GM12801 (cell line): ENCODE measurements around the gene ZNF223.

Source experiments
- TF ChIP-seq, protein P1 (sequence below): IDR thresholded peaks from one replicate; pipeline ENCODE4 v1.5.1; 2011; ENCODE audit warnings: control low read depth; ENCODE audit not compliant: insufficient read length; ENCODE audit errors: extremely low read depth

Gene ZNF223

DNA sequence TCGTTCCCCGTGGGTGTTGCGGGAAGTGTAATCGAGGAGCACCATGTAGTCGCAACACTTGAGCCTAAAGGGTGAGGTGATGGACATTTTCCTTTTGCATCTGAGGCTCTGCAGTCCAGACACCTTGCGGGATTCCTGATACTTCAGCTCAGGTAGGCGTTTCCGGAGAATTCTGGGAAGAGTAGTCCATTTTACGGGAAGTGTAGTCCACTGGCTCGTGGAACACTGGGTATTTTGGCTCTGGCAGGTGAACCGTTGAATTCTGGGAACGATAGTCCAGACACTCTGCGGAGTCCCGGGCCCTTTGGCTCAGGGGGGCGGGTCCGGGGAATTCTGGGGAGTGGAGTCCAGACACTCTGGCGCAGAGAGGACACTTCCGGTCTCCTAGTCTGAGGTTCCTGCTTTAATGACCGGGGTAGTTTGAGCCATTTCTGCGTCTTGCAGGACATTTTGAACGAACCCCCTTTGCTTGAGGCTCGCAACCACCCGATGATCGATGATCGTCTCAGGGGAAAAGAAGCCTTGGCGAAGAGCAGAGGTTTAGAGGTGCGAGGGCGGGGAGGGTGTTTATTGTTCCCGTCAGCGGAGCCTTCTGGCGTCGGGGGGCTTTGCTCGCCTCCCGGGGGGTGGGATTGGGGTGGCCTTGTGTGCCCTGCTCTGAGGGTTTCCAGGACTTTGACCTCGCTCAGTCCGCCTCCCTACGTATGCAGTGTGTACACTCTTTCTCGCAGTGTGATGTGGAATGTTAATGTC is at the start of gene ZNF223:
ZNF223 (plus strand) TSS at position 387 of the 753 bp plus-strand sequence. CDS start 3,141 bp downstream, outside the sequence.
- TF ChIP-seq, protein P1, sequence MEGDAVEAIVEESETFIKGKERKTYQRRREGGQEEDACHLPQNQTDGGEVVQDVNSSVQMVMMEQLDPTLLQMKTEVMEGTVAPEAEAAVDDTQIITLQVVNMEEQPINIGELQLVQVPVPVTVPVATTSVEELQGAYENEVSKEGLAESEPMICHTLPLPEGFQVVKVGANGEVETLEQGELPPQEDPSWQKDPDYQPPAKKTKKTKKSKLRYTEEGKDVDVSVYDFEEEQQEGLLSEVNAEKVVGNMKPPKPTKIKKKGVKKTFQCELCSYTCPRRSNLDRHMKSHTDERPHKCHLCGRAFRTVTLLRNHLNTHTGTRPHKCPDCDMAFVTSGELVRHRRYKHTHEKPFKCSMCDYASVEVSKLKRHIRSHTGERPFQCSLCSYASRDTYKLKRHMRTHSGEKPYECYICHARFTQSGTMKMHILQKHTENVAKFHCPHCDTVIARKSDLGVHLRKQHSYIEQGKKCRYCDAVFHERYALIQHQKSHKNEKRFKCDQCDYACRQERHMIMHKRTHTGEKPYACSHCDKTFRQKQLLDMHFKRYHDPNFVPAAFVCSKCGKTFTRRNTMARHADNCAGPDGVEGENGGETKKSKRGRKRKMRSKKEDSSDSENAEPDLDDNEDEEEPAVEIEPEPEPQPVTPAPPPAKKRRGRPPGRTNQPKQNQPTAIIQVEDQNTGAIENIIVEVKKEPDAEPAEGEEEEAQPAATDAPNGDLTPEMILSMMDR, result no peak

DNA sequence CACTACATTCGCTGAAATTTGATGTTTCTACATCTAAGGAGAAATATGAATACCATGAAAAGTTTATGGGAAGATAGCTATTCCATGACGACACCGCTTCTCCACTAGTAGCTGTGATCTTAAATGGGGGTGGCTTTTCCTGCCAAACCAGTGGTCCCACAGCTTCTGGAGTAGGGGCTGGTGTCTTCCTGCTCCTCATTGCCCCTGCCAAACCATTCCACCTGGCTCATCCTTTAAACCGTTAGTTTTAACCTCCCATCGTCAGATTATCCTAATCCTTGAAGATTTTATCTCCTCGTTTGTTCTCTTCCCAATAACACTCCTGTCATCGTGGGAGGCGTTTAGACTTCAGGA is 49.6 kb upstream of the ZNF223 start:
- TF ChIP-seq, protein P1, result no peak

DNA sequence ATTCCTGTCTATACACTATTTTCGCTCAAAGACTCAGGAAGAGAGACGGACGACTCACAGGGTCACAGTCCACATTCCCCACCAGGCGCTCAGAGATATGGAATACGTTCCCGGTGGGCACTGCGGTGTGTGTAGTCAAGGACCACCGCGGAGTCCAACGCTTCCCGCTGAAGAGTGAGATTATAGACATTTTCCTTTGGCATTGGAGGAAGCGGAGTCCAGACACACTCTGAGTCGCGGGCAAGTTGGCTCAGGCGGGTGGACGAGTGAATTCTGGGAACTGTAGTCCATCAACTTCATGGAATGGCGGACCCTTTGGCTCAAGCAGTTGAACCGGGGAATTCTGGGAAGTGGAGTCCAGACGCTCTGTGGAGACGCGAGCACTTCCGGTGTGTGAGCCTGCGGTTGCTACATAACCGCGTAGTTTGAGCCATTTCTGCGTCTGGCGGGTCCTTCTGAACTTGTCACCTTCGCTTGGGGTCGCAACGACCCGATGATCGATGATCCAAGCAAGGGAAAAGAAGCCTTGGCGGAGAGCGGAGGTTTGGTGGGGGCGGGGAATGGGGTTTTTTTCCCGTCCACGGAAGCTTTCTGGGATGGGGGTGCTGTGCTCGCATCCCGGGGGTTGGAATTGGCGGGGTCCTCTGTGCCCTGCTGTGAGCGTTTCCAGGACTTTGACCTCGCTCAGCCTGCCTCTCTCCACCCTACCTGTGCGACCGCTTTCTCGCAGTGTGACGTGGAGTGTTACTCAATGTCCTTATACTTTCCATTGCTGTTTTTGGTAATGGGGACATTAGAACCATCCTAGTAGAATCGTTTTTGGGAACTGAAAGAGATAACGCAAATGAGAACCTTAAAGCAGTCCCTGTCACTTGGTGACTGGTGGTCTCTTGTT is 49.0 kb upstream of the ZNF223 start, which contains the start of gene ZNF230:
ZNF230 (plus strand) TSS at position 392 of the 895 bp plus-strand sequence. CDS start 4,122 bp downstream, outside the sequence.
- TF ChIP-seq, protein P1, result no peak

DNA sequence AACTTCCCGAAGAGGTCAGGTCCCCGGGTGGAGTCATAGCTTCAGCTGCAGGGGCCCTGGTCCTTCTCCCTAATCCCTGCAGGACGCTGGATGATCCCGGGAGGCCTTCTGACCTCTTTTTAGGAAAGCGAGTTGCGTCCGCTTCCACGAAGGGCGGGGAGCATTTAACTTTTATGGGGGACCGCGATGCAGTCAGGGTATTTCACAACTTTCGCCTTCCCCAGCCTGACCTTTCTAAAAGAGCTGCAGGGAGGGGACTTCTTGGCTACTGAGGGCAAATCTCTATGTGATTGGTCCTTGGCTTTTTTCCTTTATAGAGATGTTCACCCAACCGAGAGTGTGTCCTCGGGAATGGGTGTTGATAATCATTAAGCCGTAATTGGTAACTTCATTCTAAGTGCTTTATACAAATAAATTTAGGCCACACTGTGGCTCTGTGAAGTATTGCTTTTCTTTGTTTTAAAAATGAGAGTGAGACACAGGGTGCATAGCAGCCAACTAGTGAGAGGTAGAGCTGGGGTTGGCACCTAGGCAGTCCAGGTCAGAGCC is 48.3 kb upstream of the ZNF223 start:
- TF ChIP-seq, protein P1, result no peak

DNA sequence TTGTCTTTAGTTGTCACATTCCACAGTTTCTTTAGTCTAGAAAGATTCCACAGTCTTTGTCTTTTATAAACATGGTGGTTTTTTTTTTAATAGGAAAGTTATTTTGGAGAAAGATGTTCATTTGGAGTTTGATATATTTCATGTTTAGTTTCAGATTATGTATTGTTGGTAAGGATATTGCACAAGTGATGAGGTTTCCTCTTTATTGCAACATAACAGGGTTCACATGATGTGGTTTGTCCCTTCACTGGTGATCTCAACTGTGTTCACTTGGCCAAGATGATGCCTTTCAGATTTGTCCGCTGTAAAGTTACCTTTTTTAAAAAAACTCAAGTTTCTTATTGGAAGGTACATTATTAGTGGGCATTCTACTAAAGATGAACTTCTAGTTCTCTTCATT is 45.9 kb upstream of the ZNF223 start:
- TF ChIP-seq, protein P1, result no peak

DNA sequence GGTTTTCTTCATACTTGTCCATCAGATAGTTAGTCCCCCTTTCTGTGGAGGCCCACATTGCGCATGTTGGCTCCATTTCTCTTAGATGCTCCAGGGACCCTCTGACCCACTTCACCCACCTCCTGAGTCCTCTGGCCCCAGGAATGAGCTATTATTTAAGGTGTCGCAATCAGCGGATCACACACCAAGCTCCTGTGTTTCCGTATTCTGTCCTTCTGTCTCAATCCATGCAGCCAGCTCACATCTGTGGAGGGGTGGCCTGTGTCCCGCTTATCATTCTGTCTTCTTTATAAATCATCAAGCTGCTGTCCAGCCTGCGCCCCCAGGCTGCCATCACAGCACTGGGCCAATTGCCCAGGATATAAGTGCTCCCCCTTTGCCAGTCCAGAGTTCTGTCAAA is 44.4 kb upstream of the ZNF223 start:
- TF ChIP-seq, protein P1, result no peak

DNA sequence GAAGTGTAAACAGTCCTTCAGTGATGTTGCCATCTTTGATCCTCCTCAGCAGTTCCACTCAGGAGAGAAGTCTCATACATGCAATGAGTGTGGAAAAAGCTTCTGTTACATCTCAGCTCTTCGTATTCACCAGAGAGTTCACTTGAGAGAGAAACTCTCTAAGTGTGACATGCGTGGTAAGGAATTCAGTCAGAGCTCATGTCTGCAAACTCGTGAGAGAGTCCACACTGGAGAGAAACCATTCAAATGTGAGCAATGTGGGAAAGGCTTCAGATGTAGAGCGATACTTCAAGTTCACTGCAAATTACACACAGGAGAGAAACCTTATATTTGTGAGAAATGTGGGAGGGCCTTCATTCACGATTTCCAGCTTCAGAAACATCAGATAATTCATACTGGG is 41.4 kb upstream of the ZNF223 start:
- TF ChIP-seq, protein P1, result no peak
